HG03439 (cell line): Measurements from ENCODE around the gene TRMU.

Experiments used
- ATAC-seq: cut with Tn5 transposase; IDR thresholded peaks from one replicate; pipeline ENCODE4 v1.9.1; 2021; ENCODE audit warnings: mild to moderate bottlenecking, moderate library complexity; ENCODE audit not compliant: unreplicated experiment

The TRMU gene

GRCh38 chr22:46406791-46407190 is 71.3 kb downstream of the TRMU start:
- no peak for ATAC-seq
